GM18508 (cell line): ENCODE measurements around the gene EXOC3L2.
"Not testable (repeated sequence)": the region's sequence is repeated elsewhere in the genome, so short reads cannot be mapped to it uniquely, and the experiment has no call there.

Source experiments
- ATAC-seq: cut with Tn5 transposase; IDR thresholded peaks from one replicate; pipeline ENCODE4 v1.9.1; 2021; ENCODE audit warnings: moderate number of reproducible peaks; ENCODE audit not compliant: insufficient read depth, unreplicated experiment

The EXOC3L2 gene

DNA sequence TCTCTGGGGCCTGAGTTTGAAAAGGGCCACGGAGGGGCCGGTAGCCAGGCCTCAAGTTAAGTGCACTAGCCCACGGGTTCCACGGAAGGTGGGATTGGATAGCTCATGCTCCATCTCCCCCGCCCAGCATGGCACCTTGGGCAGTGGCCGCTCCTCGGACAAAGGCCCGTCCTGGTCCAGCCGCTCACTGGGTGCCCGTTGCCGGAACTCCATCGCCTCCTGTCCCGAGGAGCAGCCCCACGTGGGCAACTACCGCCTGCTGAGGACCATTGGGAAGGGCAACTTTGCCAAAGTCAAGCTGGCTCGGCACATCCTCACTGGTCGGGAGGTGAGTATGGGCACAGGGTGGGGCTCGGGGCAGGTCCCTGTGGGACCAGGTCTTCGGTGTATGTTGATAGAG is 13.7 kb upstream of the EXOC3L2 start:
- no peak for ATAC-seq

DNA sequence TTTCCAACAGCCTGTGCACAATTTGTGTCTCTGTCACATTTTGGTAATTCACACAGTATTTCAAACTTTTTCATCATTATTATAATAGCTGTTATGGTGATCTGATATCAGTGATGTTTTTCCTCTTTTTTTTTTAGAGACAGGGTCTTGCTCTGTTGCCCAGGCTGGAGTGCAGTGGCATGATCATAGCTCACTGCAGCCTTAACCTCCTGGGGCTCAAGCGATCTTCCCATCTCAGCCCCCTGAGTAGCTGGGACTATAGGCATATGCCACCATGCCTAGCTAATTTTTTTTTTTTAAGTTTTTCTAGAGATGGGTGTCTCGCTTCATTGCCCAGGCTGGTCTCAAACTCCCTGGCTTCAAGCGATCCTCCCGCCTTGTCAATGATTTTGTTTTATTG is 11.6 kb upstream of the EXOC3L2 start:
- ATAC-seq, result no peak

DNA sequence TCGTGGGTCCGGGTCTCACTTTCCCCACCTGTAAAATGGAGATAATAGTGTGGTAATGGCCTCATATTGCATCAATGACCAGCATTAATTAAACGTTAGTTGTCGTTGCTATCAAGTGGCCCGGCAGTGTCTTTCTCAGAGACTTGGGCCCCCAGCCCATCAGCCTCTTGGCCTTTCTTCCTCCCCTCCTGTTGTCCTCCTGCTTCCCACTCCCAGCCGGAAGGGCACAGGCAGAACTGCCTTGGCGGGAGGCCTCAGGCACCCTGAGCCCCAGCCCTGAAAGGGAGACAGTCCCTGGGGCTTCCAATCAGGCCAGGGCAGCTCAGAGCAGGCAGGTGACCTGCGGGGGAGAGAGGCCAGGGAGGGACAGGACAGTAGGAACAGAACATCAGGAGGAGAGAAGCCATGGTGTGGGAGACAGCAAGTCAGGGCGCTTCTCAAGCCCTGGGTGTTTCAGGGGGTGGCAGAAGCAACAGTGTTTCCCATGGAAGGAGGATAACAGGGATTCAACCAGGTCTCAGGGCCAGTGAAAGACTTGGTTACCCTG is 10.5 kb upstream of the EXOC3L2 start:
- ATAC-seq, result no peak

DNA sequence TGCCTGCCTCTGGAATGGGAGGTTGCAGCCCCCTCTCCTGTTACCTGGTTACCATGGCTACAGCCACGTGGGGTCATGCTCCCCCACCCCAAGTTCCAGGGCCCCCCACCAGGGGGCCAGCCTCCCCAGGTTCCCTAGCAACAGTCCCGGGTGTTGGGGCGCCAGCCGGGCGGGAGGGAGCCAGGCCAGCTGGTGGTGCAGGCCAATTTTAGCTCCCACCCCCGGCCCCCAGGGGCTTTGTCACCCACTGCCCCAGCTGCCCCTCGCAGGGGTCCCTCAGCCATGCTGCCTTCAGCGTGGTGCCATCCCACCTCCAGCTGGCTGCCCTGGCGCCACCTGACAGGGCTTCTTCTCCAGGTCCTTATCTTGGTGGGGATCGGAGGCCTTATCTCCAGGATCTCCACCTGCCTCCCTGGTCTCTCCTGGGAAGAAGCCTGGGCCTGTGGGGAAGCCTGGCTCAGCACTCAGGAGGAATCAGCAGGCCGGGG is 8.9 kb upstream of the EXOC3L2 start:
- ATAC-seq, result no peak

DNA sequence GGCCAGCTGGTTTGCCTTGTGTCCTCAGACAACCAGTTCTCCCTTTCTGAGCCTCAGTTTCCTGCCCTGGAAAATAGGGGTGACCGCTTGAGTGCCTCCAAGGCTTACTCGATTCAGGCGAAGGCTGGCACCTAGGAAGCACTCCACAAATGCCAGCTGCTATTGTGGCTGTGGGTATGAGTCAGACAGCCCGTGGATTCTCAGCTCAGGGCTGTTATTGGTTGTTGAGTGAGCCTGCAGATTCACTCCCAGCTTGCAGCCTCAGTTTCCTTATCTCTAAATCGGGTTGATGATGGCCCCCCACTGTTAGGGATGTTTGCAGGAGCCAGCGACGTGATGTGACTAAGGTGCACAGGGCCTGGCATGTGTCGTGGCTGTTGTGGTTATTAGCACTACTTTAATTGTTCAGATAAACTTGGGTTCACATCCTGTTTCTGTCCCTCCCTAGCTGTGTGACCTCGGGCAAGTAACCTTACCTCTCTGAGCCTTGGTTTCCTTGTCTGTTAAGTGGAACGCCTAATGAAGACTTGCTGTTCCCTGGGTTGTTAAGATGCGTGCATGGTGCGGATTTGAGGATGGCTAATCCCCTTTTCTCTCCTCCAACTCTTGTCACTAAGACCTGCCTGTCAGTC is 8.3 kb upstream of the EXOC3L2 start:
- ATAC-seq, result no peak

DNA sequence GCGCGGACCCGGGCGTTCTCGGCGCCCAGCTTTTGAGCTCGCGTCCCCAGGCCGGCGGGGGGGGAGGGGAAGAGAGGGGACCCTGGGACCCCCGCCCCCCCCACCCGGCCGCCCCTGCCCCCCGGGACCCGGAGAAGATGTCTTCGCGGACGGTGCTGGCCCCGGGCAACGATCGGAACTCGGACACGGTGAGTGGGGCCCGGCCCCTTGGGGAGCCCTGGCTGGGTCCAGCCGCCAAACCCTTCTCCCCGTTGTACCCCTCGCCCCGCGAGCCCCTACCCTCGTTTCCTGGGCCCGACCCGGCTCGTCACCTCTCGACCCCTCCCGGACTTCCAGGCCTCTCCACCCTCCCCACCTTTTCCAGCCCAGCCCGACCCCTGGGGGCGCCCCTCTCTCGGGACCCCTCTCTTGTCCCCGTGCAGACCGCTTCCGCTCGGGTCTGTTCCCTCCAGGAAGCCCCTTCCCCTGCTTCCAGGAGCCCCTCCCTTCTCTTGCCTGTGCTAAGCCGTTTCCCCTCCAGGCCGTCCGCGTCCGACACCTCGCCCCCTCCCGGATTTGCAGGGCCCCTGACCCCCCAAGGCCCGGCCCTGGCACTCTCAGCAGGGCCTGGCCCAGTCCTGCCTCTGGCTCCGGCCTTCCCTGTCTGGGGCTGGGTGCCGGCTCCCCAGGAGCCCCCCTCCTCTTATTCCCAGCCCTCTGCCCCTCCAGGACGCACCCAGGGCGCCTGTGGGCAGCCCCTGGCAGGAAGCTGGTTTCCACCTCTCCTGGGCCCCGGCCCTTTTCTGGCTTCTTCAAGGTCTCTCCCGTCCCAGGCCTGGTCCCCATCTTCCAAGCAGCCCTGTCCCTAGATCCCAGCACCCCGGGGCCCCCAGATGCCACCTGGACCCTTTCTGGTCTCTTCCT is 6.5 kb upstream of the EXOC3L2 start:
- no peak for ATAC-seq

DNA sequence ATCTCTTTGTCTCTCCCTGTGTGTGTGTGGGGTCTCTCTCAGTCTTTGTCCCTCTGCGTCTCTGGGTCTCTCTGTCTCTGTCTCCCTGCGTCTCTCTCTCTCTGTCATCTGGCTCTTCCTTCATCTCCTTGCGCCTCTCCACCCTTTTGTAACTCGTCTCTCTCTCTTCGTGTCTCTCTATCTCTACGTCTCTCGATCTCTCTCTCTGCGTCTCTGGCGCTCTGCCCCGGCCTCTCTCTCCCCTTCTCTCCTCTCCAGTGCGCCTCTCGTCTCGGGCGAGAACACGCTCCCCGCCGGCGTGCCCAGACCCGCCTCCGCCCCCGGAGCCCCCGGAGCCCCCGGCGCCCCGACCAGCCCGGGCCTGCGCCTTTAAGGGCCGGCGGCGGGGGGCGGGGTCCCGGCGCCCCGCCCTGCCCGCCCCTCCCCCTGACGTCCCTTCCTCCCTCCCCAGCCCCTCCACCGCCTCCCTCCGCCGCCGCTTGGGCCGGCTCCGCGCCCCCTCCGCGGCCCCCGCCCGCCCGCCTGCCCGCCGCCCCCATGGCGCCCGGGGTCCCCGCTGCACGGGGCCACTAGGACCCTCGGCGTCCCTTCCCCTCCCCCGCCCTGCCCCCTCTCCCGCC is 5.7 kb upstream of the EXOC3L2 start, which contains the start of gene MARK4:
TSS of gene MARK4 (plus strand) at position 440 of the 620 bp plus-strand sequence. CDS start 318 bp downstream, outside the sequence.
- ATAC-seq, result no peak

DNA sequence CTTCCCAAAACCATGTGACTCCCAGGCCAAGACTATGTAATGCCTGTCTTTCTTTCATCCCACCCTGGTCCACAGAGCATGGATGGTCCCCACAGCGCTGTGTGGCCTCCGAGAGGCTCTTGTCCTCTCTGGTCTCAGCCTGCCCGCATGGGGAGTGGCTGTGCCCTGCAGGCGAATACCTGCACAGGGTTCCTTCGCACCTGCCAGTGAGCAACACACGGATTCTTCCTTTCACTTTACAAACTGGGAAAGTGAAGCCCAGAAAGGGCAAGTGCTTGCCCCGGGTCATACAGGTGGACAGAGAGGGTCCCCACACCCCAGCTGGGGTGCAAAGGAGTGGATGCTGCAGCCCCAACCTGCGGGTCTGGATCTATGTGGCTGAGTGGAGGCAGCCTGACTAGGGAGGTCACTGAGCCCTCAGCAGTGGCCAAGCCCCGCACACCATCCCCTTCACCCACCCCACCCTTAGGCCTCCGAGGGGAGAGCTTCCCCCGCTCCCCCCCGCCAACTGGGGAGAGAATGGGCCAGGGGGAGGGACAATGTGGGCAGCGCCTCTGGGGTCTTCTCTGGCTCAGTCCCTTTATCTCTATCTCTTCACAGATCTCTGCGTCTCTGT is 5.1 kb upstream of the EXOC3L2 start:
- ATAC-seq, result no peak

DNA sequence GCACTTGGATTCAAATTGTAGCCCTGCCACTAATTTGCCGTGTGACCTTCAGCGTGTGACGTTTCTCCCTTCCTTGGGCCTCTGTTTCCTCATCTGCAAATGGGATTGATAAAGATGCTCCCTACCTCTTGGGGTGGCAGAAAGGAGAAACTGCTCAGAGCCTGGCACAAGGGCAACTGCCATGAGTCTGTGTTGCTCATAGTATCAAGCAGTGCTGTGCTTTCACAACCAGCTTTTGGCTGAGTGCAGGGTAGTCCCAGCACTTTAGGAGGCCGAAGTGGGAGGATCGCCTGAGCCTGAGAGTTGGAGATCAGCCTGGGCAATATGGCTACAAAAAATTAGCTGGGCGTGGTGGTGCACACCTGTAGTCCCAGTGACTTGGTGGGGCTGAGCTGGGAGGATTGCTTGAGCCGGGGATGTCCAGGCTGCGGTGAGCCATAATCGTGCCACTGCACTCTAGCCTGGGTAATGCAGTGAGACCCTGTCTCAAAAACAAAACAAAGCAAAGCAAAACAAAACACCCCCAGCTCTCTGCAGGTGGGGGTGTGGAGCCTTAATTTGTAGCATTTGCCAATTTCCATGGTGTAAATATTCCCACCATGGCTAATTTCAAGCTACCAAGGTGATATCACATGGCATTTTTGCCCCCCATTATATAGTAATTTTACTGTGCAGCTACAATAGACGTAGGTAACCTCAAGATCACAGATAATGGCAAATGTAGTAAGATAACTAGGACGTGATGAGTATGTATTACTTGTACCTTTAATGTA is 4.2 kb upstream of the EXOC3L2 start:
- ATAC-seq, result no peak

DNA sequence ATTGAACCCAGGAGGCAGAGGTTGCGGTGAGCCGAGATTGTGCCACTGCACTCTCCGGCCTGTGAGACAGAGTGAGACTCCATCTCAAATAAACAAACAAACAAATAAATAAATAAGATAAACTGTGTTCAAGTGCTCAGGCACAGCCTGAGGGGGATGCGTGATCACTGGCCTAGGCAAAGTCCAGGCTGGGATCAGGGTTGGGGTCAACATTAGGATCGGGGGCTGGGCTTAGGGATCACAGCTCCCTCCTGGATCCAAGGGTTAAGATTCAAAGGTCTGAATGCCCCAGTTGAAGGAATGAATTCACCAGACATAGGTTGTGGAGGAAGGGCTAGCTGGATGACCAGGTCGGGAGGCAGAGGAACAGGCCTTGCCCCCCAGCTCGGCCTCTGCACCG is 1.9 kb upstream of the EXOC3L2 start:
- ATAC-seq, result no peak

DNA sequence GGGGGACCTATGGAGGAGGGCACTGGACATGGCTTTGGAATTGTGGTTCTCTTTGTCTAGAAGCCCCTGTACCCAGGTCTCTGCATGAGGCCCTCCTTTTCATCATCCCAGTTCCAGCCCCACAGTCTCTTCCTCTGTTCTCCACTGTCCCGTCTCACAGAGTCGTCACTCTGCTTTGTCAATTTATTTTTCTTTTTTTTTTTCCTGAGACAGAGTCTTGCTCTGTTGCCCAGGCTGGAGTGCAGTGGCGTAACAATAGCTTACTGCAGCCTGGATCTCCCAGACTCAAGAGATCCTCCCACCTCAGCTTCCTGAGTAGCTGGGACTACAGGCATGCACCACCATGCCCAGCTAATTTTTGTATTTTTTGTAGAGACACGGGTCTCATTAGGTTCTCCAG is 619 bp upstream of the EXOC3L2 start:
- no peak for ATAC-seq

DNA sequence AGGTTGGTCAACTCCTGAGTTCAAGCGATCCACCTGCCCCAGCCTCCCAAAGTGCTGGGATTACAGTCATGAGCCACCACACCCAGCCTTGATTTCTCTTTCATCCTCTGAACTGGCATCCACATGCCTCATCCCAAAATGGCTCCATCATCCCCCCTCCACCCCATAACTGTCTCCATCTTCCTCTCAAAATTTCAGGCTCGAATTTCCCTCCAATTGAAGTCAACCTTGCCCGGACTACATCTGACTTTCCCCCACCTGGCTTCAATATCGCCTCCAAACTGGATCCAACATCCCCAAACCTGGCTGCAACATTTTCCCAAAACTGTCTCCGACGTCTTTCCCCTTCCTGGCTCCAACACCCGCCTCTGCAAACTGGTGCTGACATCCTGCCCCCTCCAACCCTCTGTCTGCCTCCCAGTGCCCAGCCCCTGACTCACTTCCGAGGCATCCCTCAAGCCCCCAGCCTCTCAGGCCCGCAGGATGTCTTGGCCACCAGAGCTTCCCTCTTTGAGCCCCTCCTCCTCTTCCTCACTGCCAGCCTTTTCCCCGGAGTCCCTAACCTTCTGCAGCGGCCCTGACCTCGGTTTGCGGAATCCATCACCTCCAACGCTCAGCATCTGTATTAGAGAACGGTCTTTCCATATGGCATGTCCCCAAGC is 943 bp downstream of the EXOC3L2 start:
- ATAC-seq, result no peak

DNA sequence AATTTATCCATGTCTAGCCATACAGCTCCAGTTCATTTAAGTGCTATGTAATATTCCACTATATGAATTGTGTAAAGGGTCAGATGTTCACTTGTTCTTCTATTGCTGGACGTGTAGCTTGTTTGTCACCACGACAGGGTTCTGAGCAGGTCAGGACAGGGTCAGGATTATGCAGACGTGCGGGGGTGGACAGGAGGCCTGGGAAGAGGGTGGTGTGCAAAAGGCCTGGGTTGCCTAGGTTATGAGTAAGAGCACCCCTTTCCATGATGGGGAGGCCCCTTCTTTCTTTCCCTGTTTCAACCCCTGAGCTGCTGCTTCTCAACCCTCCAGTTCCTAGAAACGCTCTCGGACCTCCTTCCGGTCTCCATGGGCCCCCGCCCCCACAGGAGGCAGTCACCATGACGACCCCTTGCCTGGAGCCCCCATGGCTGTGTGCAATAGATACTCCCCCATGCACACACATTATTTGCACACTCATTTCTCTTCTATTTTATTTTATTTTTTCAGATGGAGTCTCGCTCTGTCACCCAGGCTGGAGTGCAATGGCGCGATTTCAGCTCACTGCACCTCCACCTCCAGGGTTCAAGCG is 2.0 kb downstream of the EXOC3L2 start:
- ATAC-seq, result no peak

DNA sequence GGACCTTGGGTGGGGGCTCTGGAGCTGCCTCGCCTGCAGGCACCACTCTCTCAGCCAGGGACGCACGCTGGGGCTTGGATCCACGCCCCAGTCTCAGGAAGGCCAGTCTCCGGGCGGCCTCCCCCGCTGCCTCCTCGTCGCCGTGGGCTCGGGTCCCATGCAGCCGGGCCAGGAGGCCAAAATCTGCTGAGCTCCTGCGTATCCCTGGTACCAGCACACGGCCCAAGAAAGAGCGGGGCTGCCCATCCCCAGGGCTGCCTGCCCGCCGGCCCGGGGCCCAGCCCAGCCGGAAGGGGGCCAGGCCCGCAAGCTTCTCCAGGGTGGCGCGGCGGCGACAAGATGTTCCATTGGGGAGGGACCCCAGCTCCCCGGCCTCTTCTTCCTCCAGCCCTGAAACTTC is 6.7 kb downstream of the EXOC3L2 start:
- no peak for ATAC-seq

DNA sequence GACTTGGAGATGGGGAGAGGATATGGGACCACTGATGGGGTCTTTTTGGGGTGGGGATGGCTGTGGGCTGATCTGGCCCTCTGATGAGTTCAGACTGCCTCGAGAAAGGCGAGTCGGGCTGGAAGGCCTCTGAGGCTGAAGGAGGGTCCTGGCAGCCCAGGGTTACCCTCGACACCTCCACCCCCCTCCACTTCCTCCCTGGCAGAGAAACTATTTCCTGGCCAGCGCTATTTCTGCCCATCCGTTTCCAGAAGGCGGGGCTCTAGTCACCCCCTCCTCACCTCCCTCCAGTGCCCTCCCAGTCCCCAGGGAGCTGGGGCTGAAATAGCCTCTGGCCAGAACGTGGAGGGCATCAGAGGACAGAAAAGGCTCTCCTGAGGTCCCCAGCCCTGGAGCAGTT is 9.7 kb downstream of the EXOC3L2 start:
- ATAC-seq, result no peak

DNA sequence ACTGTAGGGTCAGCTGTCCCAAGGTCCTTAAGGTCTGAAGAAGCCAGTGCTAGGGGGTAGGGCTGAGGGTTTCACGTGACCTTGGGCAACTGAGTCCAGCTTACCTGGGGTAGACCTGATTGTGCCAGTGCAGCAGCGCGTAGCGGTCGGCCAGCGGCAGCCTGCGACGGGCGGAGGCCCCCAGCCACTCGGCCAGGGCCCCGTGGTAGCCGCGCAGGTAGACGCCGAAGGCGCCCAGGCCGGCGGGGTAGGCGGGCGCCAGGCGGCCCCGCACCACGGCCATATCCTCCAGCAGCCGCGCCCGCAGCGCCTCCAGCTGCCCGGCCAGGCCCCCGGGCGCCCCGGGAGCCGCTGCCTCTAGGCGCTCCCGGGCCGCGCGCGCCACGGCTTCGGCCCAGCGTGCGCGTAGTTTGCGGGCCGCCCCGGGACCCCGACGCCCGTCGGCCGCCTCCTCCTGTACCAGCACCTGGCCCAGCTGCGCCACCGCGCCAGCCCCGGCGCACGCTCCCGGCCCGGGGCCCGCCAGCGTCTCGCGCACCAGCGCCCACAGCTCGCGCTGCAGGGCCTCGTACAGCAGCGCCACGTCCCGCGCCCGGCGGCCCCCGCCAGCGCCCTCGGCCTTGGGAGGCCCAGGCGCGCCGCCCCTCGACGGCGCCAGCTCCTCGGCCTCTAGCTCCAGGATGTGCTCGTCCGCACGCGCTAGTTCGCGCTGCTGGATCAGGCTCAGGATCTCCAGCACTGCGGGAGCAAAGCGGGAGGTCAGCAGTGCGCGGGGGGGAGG is 10.9 kb downstream of the EXOC3L2 start:
- ATAC-seq, result no peak

DNA sequence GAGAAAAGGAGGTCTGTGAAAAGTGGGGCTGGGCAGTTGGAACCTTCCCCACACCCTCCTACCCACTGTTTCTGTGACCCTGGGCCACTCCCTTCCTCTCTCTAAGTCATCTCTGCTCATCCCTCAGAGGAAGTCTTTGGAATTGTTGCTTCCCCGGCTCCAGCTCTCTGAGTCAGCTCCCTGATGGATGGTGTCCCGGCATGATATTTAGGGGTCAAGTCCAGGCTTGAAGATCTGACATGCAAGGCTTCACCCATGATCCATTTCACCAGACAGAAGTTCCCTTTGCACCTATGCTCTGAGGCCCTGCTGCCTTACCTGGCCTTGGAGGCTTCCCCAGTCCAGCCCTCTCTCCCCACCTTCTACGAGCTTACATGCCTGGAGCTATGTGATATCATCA is 13.3 kb downstream of the EXOC3L2 start:
- ATAC-seq, result no peak

DNA sequence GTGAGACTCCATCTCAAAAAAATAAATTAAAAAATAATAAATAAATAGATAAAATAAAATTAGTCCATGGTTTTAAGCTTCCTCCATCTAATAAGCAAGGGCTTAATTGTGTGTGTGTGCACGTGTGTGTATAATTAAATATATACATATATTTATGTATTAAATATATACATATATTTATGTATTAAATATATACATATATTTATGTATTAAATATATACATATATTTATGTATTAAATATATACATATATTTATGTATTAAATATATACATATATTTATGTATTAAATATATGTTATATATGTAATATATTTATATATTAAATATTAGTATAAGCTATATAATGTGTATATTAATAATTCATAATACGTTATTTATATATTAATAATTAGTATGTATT is 16.2 kb downstream of the EXOC3L2 start:
- ATAC-seq, result not testable (repeated sequence)
